KMS-11 (cell line): ENCODE data around the gene FARS2.
"Not testable (repeated sequence)": the region's sequence is repeated elsewhere in the genome, so short reads cannot be mapped to it uniquely, and the experiment has no call there.

Source experiments
- H2AFZ ChIP-seq: fragments of 200-600 bp; sonication (generic); 2 replicates; pipeline ENCODE4 v1.6.1; 2016; ENCODE audit warnings: antibody characterized with exemption, mixed run types, low read depth
- H3K27ac ChIP-seq: fragments of 200-600 bp; sonication (generic); 2 replicates; pipeline ENCODE4 v1.6.1; 2016; ENCODE audit warnings: mild to moderate bottlenecking, mixed run types
- H3K27me3 ChIP-seq: fragments of 200-600 bp; sonication (generic); 2 replicates; pipeline ENCODE4 v1.6.1; 2017; ENCODE audit warnings: mild to moderate bottlenecking, low read depth, mixed run types, moderate library complexity; ENCODE audit not compliant: insufficient read depth
- H3K36me3 ChIP-seq: fragments of 200-600 bp; sonication (generic); 2 replicates; pipeline ENCODE4 v1.6.1; 2017; ENCODE audit warnings: mild to moderate bottlenecking, mixed run types; ENCODE audit not compliant: insufficient read depth
- H3K4me1 ChIP-seq: fragments of 200-600 bp; sonication (generic); 2 replicates; pipeline ENCODE4 v1.6.1; 2016; ENCODE audit warnings: mild to moderate bottlenecking, low read depth, mixed run types; ENCODE audit not compliant: poor library complexity, severe bottlenecking
- H3K4me2 ChIP-seq: fragments of 200-600 bp; sonication (generic); 2 replicates; pipeline ENCODE4 v1.7.0; 2016; ENCODE audit warnings: mild to moderate bottlenecking, mixed run types
- H3K4me3 ChIP-seq: fragments of 200-600 bp; sonication (generic); IDR thresholded peaks from 2 replicates; pipeline ENCODE4 v1.6.1; 2017; ENCODE audit warnings: low read depth, low read length, mixed read lengths; ENCODE audit not compliant: insufficient read depth
- H3K79me2 ChIP-seq: fragments of 200-600 bp; sonication (generic); 2 replicates; pipeline ENCODE4 v1.6.1; 2016; ENCODE audit warnings: low read depth, mixed run types; ENCODE audit not compliant: insufficient read depth
- H3K9ac ChIP-seq: fragments of 200-600 bp; sonication (generic); 2 replicates; pipeline ENCODE4 v1.6.1; 2016; ENCODE audit warnings: mild to moderate bottlenecking, mixed run types
- H4K20me1 ChIP-seq: fragments of 200-600 bp; sonication (generic); 2 replicates; pipeline ENCODE4 v1.6.1; 2016; ENCODE audit warnings: mild to moderate bottlenecking, mixed run types; ENCODE audit not compliant: insufficient read depth
- CTCF ChIP-seq: fragments of 200-600 bp; sonication (generic); conservative IDR thresholded peaks from 2 replicates; pipeline ENCODE4 v1.6.1; 2017; ENCODE audit warnings: low read depth, mild to moderate bottlenecking, antibody characterized with exemption, low read length, moderate library complexity, mixed read lengths

FARS2 gene

GRCh38 chr6:5698318-5698717 is 437.0 kb downstream of the FARS2 start:
- no peaks in the 10 kb centered on the region for H3K36me3 ChIP-seq
- H3K27ac ChIP-seq: no peak overlapping the region
- H3K4me3 ChIP-seq: no peak overlapping the region
- no peak for TF ChIP-seq CTCF
- H3K27me3 ChIP-seq: no peaks in the 10 kb centered on the region
- H3K4me1 ChIP-seq: no peaks in the 10 kb centered on the region
- no peaks in the 10 kb centered on the region for H4K20me1 ChIP-seq
- H3K79me2 ChIP-seq: no peaks in the 10 kb centered on the region
- no peak overlapping the region for H3K9ac ChIP-seq
- H3K4me2 ChIP-seq: no peak overlapping the region
- H2AFZ ChIP-seq: no peak overlapping the region

GRCh38 chr6:5699064-5699463 is 437.8 kb downstream of the FARS2 start:
- H3K79me2 ChIP-seq, H2AFZ ChIP-seq, H4K20me1 ChIP-seq, H3K27me3 ChIP-seq, H3K9ac ChIP-seq, H3K36me3 ChIP-seq, H3K4me2 ChIP-seq, H3K27ac ChIP-seq, H3K4me3 ChIP-seq, H3K4me1 ChIP-seq: not testable (repeated sequence)

- no peaks in the 10 kb centered on the region for H3K27me3 ChIP-seq
- H3K9ac ChIP-seq: no peak overlapping the region
- H4K20me1 ChIP-seq: no peaks in the 10 kb centered on the region
- no peaks in the 10 kb centered on the region for H3K4me1 ChIP-seq
- H3K4me2 ChIP-seq: no peak overlapping the region
- no peak overlapping the region for H3K27ac ChIP-seq
- no peak overlapping the region for H3K4me3 ChIP-seq
- H2AFZ ChIP-seq: no peak overlapping the region
- no peak for TF ChIP-seq CTCF
- no peaks in the 10 kb centered on the region for H3K36me3 ChIP-seq
- no peaks in the 10 kb centered on the region for H3K79me2 ChIP-seq
These were observed 439.9 kb downstream of the FARS2 start for GRCh38 chr6:5701174-5701573.

GRCh38 chr6:5704708-5705107 is 443.4 kb downstream of the FARS2 start:
- H4K20me1 ChIP-seq: no peaks in the 10 kb centered on the region
- no peak overlapping the region for H3K9ac ChIP-seq
- H3K4me3 ChIP-seq: no peak overlapping the region
- no peak overlapping the region for H3K4me2 ChIP-seq
- no peaks in the 10 kb centered on the region for H3K79me2 ChIP-seq
- H2AFZ ChIP-seq: no peak overlapping the region
- no peaks in the 10 kb centered on the region for H3K36me3 ChIP-seq
- TF ChIP-seq CTCF: no peak
- H3K4me1 ChIP-seq: no peaks in the 10 kb centered on the region
- H3K27ac ChIP-seq: no peak overlapping the region
- no peaks in the 10 kb centered on the region for H3K27me3 ChIP-seq

GRCh38 chr6:5705252-5705651 is 443.9 kb downstream of the FARS2 start:
- no peak for TF ChIP-seq CTCF
- no peak overlapping the region for H3K27ac ChIP-seq
- no peaks in the 10 kb centered on the region for H3K4me1 ChIP-seq
- no peaks in the 10 kb centered on the region for H3K79me2 ChIP-seq
- no peak overlapping the region for H2AFZ ChIP-seq
- no peaks in the 10 kb centered on the region for H4K20me1 ChIP-seq
- no peak overlapping the region for H3K9ac ChIP-seq
- no peak overlapping the region for H3K4me2 ChIP-seq
- H3K4me3 ChIP-seq: no peak overlapping the region
- H3K36me3 ChIP-seq: no peaks in the 10 kb centered on the region
- no peaks in the 10 kb centered on the region for H3K27me3 ChIP-seq
